ENCODE measurements around the gene COQ10B.

GRCh38 chr2:197445746-197446145 is 7.6 kb upstream of the COQ10B start:
- TF ChIP-seq CTCF (conservative IDR thresholded peaks at IDR 0.05; ENCODE audit: low read depth, low read length) = no peak
- TF ChIP-seq MXI1 (IDR thresholded peaks at IDR 0.05; ENCODE audit: borderline replicate concordance, low read depth, low read length) = no peak
- no peak for TF ChIP-seq FOS (IDR thresholded peaks at IDR 0.05; ENCODE audit: low read depth, low read length)
- TF ChIP-seq POLR2A (IDR thresholded peaks at IDR 0.05; ENCODE audit: low read depth, low read length) = no peak
- TF ChIP-seq SMC3 (IDR thresholded peaks at IDR 0.05; ENCODE audit: low read depth, low read length) = no peak
- no peak for TF ChIP-seq RCOR1 (IDR thresholded peaks at IDR 0.05; ENCODE audit: insufficient replicate concordance, low read length)

Measured in IMR-90 (cell line).